IMR-90 (cell line): ENCODE data around the gene LRRFIP1. TPM values are rescaled to one million over a fixed set of nuclear protein-coding genes. Genes with fewer than 3 reads are reported as not detected.

Experiments
- ATAC-seq: fragments of 200-7000 bp; cut with Tn5 transposase; 2 replicates; pipeline ENCODE4 v1.9.1; 2020; ENCODE audit warnings: low read depth, mild to moderate bottlenecking, moderate library complexity
- BruUV-seq: library from RNA; stranded (reverse); fragments of 400-500 nt; replicated peaks from 2 replicates; lab custom pipeline; 2021; lab: Mats Ljungman, UMichigan
- CTCF ChIA-PET: fragments of 300-600 bp; formaldehyde crosslinking; extraction: SDS; loops from one replicate; lab custom pipeline; 2021; ENCODE audit warnings: antibody characterized with exemption; lab: Yijun Ruan, JAX
- POLR2A ChIA-PET: fragments of 300-600 bp; sonication (Branson Sonifier 250); formaldehyde crosslinking; loops from one replicate; lab custom pipeline; 2022; ENCODE audit warnings: antibody characterized with exemption; ENCODE audit not compliant: unreplicated experiment; lab: Charles Lee
- DNase-seq: peaks from one replicate; pipeline ENCODE4 v3.0.0; 2013
- H2AFZ ChIP-seq: replicated peaks from 2 replicates; pipeline ENCODE3; 2013; ENCODE audit warnings: low read length, mild to moderate bottlenecking; ENCODE audit not compliant: poor library complexity
- H2AK5ac ChIP-seq: 2 replicates; pipeline ENCODE4 v1.6.1; 2013; ENCODE audit warnings: low read depth, low read length, inconsistent platforms
- H2AK9ac ChIP-seq: replicated peaks from 2 replicates; pipeline ENCODE3; 2013; ENCODE audit warnings: mild to moderate bottlenecking, low read depth, low read length, moderate library complexity; ENCODE audit not compliant: poor library complexity
- H2BK120ac ChIP-seq: 2 replicates; pipeline ENCODE4 v1.6.1; 2013; ENCODE audit warnings: low read depth, low read length, inconsistent platforms
- H2BK15ac ChIP-seq: 3 replicates; pipeline ENCODE4 v1.6.1; 2013; ENCODE audit warnings: low read depth, low read length, inconsistent platforms
- H2BK20ac ChIP-seq: 2 replicates; pipeline ENCODE4 v1.6.1; 2013; ENCODE audit warnings: low read depth, mild to moderate bottlenecking, inconsistent platforms, low read length, moderate library complexity
- H2BK5ac ChIP-seq: 2 replicates; pipeline ENCODE4 v1.6.1; 2013; ENCODE audit warnings: mild to moderate bottlenecking, low read depth, low read length, inconsistent platforms; ENCODE audit not compliant: poor library complexity, severe bottlenecking
- H3K14ac ChIP-seq: replicated peaks from 2 replicates; pipeline ENCODE4 v1.6.1; 2013; ENCODE audit warnings: low read depth, low read length, inconsistent platforms
- H3K18ac ChIP-seq: 2 replicates; pipeline ENCODE4 v1.6.1; 2013; ENCODE audit warnings: low read depth, low read length, control low read depth
- H3K23ac ChIP-seq: 2 replicates; pipeline ENCODE4 v1.6.1; 2013; ENCODE audit warnings: low read depth, low read length, inconsistent platforms
- H3K27ac ChIP-seq: 2 replicates; pipeline ENCODE4 v1.5.1; 2013; ENCODE audit warnings: mild to moderate bottlenecking, control low read depth, low read length; ENCODE audit not compliant: insufficient read depth
- H3K27me3 ChIP-seq: 2 replicates; pipeline ENCODE4 v1.6.1; 2013; ENCODE audit warnings: low read length; ENCODE audit not compliant: control insufficient read depth, insufficient read depth
- H3K36me3 ChIP-seq: 2 replicates; pipeline ENCODE4 v1.6.1; 2013; ENCODE audit warnings: low read length, mixed read lengths; ENCODE audit not compliant: control insufficient read depth, insufficient read depth
- H3K4ac ChIP-seq: 2 replicates; pipeline ENCODE4 v1.6.1; 2013; ENCODE audit warnings: low read depth, low read length, inconsistent platforms
- H3K4me1 ChIP-seq: 2 replicates; pipeline ENCODE4 v1.6.1; 2013; ENCODE audit warnings: low read length, mixed read lengths; ENCODE audit not compliant: control insufficient read depth, insufficient read depth
- H3K4me2 ChIP-seq: 2 replicates; pipeline ENCODE4 v1.6.1; 2013; ENCODE audit warnings: low read depth, mild to moderate bottlenecking, control low read depth, low read length, moderate library complexity
- H3K4me3 ChIP-seq: 2 replicates; pipeline ENCODE4 v1.5.1; 2013; ENCODE audit warnings: low read depth, mild to moderate bottlenecking, control low read depth, low read length, moderate library complexity; ENCODE audit not compliant: insufficient read depth
- H3K56ac ChIP-seq: 2 replicates; pipeline ENCODE4 v1.6.1; 2013; ENCODE audit warnings: low read length, inconsistent platforms; ENCODE audit not compliant: insufficient read depth; ENCODE audit errors: extremely low read depth
- H3K79me1 ChIP-seq, 2 experiments: 2 replicates each; pipeline ENCODE4 v1.6.1; 2013; ENCODE audit warnings: low read length in 2 of 2, inconsistent platforms in 1 of 2, low read depth in 1 of 2
- H3K9ac ChIP-seq: 2 replicates; pipeline ENCODE4 v1.6.1; 2013; ENCODE audit warnings: low read depth, low read length, control low read depth
- H3K9me1 ChIP-seq: 2 replicates; pipeline ENCODE4 v1.6.1; 2013; ENCODE audit warnings: low read length, inconsistent platforms; ENCODE audit not compliant: insufficient read depth
- H3K9me3 ChIP-seq: 2 replicates; pipeline ENCODE4 v1.6.1; 2013; ENCODE audit warnings: low read length; ENCODE audit not compliant: control insufficient read depth, insufficient read depth
- H4K20me1 ChIP-seq: 2 replicates; pipeline ENCODE4 v1.6.1; 2013; ENCODE audit warnings: low read length, inconsistent platforms; ENCODE audit not compliant: insufficient read depth
- H4K5ac ChIP-seq: 2 replicates; pipeline ENCODE4 v1.6.1; 2013; ENCODE audit warnings: mild to moderate bottlenecking, low read depth, low read length, control low read depth
- H4K8ac ChIP-seq, 2 experiments: 2 replicates each; pipeline ENCODE4 v1.6.1; 2013; ENCODE audit warnings: low read depth in 2 of 2, low read length in 2 of 2, control low read depth in 1 of 2, inconsistent platforms in 1 of 2
- H4K91ac ChIP-seq: 2 replicates; pipeline ENCODE4 v1.6.1; 2013; ENCODE audit warnings: low read depth, low read length, inconsistent platforms; ENCODE audit not compliant: insufficient read depth
- CEBPB ChIP-seq: IDR thresholded peaks from 2 replicates; pipeline ENCODE4 v1.6.1; 2012; ENCODE audit warnings: low read depth, low read length, improper control_type of control experiment
- CHD1 ChIP-seq: IDR thresholded peaks from 2 replicates; pipeline ENCODE4 v1.6.1; 2012; ENCODE audit warnings: low read depth, low read length, improper control_type of control experiment
- CTCF ChIP-seq: conservative IDR thresholded peaks from 2 replicates; pipeline ENCODE4 v1.5.1; 2012; ENCODE audit warnings: mild to moderate bottlenecking, low read depth, low read length, improper control_type of control experiment
- ELK1 ChIP-seq: fragments of 150-350 bp; IDR thresholded peaks from 2 replicates; pipeline ENCODE4 v1.6.1; 2016; ENCODE audit warnings: low read depth, mild to moderate bottlenecking, low read length, moderate library complexity, borderline replicate concordance
- MAFK ChIP-seq: IDR thresholded peaks from 2 replicates; pipeline ENCODE4 v1.6.1; 2012; ENCODE audit warnings: low read depth, low read length, improper control_type of control experiment
- MXI1 ChIP-seq: IDR thresholded peaks from 2 replicates; pipeline ENCODE4 v1.6.1; 2012; ENCODE audit warnings: low read depth, mild to moderate bottlenecking, low read length, moderate library complexity, borderline replicate concordance
- NFE2L2 ChIP-seq: fragments of 150-350 bp; IDR thresholded peaks from 2 replicates; pipeline ENCODE4 v1.6.1; 2016; ENCODE audit warnings: low read depth, mild to moderate bottlenecking, low read length
- RAD21 ChIP-seq: IDR thresholded peaks from 2 replicates; pipeline ENCODE4 v1.6.1; 2012; ENCODE audit warnings: low read length, improper control_type of control experiment
- RCOR1 ChIP-seq: IDR thresholded peaks from 2 replicates; pipeline ENCODE4 v1.6.1; 2012; ENCODE audit warnings: mild to moderate bottlenecking, low read length, improper control_type of control experiment; ENCODE audit not compliant: insufficient replicate concordance
- RFX5 ChIP-seq: IDR thresholded peaks from 2 replicates; pipeline ENCODE4 v1.8.0; 2012; ENCODE audit warnings: low read depth, mild to moderate bottlenecking, low read length, moderate library complexity
- SMC3 ChIP-seq: fragments of 150-350 bp; IDR thresholded peaks from 2 replicates; pipeline ENCODE4 v1.6.1; 2016; ENCODE audit warnings: low read depth, mild to moderate bottlenecking, antibody characterized with exemption, low read length, moderate library complexity
- USF2 ChIP-seq: fragments of 150-350 bp; IDR thresholded peaks from 2 replicates; pipeline ENCODE4 v1.6.1; 2017; ENCODE audit warnings: mild to moderate bottlenecking, antibody characterized with exemption, low read length, low read depth
- WGBS, 2 experiments: methylation state at CpG; one replicate each; pipeline versions ENCODE4 v1.1.5 to v1.1.7; 2013; ENCODE audit warnings: missing lambda C conversion rate in 2 of 2; ENCODE audit not compliant: insufficient read length in 1 of 2; ENCODE audit errors: extremely low coverage in 2 of 2; 5-methylcytosine and 5-hydroxymethylcytosine counted together
- dilution Hi-C: fragments of 300-500 bp; cut with HindIII; formaldehyde crosslinking; loops from one replicate; pipeline ENCODE4 v1.14.3; 2018; ENCODE audit warnings: low sequenced_read_pairs; ENCODE audit not compliant: unreplicated experiment
- in situ Hi-C: fragments of 300-500 bp; cut with MboI; formaldehyde crosslinking; loops from 3 replicates; pipeline ENCODE4 v1.14.3; 2019; ENCODE audit warnings: low sequenced_read_pairs, inconsistent platforms, mixed read lengths
- intact Hi-C: fragments of 100-400 bp; cut with micrococcal nuclease; formaldehyde crosslinking; loops from 2 replicates; pipeline ENCODE4 v1.10.0; 2022
- polyA plus RNA-seq, 3 experiments: library from polyadenylated mRNA; depleted of rRNA; stranded (reverse); fragments of >200 nt; gene quantifications; 2 replicates each; pipeline ENCODE4 v1.2.3, GENCODE V29; 2012; ENCODE audit warnings: low replicate concordance in 1 of 3
- total RNA-seq: library from RNA; depleted of rRNA; stranded (reverse); fragments of >200 nt; gene quantifications from 2 replicates; pipeline ENCODE4 v1.2.3, GENCODE V29; 2012

Gene LRRFIP1
- total and polyA plus RNA-seq, 2 of the 4 experiments (the other 2 are of a cell fraction), result 52.2 to 54.4 TPM

GRCh38 chr2:237601453-237602116 lies 25.8 kb upstream of the LRRFIP1 start (continued):
- no peak for TF ChIP-seq NFE2L2

- Histone ChIP-seq H2BK20ac (no peak overlapping the region), H2AK9ac (no peak overlapping the region), H2BK120ac (0 out of 2 replicates have a peak overlapping the region, but pooled peaks have one; percentile 3), H2AK5ac (peak overlapping the region; percentile 11; the same call in 1 of the 2 replicates), H3K36me3 (no peaks in the 10 kb centered on the region), H3K56ac (no peak overlapping the region), H3K4me3 (no peak overlapping the region), H3K9me1 (peaks cover 9% of the 10 kb centered on the region; the same call in 1 of the 2 replicates), H3K23ac (no peak overlapping the region), H4K20me1 (no peaks in the 10 kb centered on the region), H3K9me3 (no peaks in the 10 kb centered on the region), H3K4me2 (no peak overlapping the region), H3K14ac (no peak overlapping the region), H4K5ac (no peak overlapping the region), H3K27ac (no peak overlapping the region), H3K18ac (no peak overlapping the region), H3K27me3 (no peaks in the 10 kb centered on the region), H2BK15ac (no peak overlapping the region; the same call in 2 of the 3 replicates), H4K91ac (no peak overlapping the region), H3K4ac (0 out of 2 replicates have a peak overlapping the region, but pooled peaks have one; percentile 21), H3K79me1 (no peaks in the 10 kb centered on the region), H3K4me1 (peaks cover 7% of the 10 kb centered on the region), H4K8ac (no peak overlapping the region), H3K9ac (no peak overlapping the region), H2BK5ac (no peak overlapping the region), H2AFZ (no peak overlapping the region)
- WGBS, 2 experiments, result 94% methylated on average over 2 of the region's 7 CpGs; no CpG with 5 or more reads in 1 of the 2 experiments
- BruUV-seq, result no TSS peak
- ChIA-PET POLR2A (no interaction called here), CTCF (interaction anchor here (2.1 kb wide), 1 partner anchor 14 kb away, joined by 7 read pairs; no protein-coding TSS in a partner anchor)
- in situ Hi-C loops (no loop called here), intact Hi-C loops (loop anchor here (5.0 kb wide), 1 partner anchor 140 kb away; no protein-coding TSS in a partner anchor), dilution Hi-C loops (no loop called here)
- ATAC-seq (no peak), DNase-seq (no peak)
- no peak for TF ChIP-seq USF2
- no peak for TF ChIP-seq NFE2L2
- no peak for TF ChIP-seq RAD21
- TF ChIP-seq CEBPB, result no peak
- TF ChIP-seq RFX5, result no peak
- TF ChIP-seq RCOR1, result no peak
- no peak for TF ChIP-seq CTCF
- TF ChIP-seq MAFK, result no peak
- no peak for TF ChIP-seq CHD1
- no peak for TF ChIP-seq ELK1
- TF ChIP-seq MXI1, result no peak
- TF ChIP-seq SMC3, result no peak
Measured at GRCh38 chr2:237602409-237602808, 25.0 kb upstream of the LRRFIP1 start.
